Lung (tissue), 12 donors: Measurements from ENCODE around the gene MIPOL1. TPM values are rescaled to one million over a fixed set of nuclear protein-coding genes. Genes with fewer than 3 reads are reported as not detected.
"Not testable (repeated sequence)": the region's sequence is repeated elsewhere in the genome, so short reads cannot be mapped to it uniquely, and the experiment has no call there.

Experiments used
- ATAC-seq: fragments of 200-7000 bp; cut with Tn5 transposase; one replicate; pipeline ENCODE4 v1.9.1; 2020; ENCODE audit warnings: moderate number of reproducible peaks; ENCODE audit not compliant: insufficient read depth, low FRiP score
- DNase-seq, 3 donors: peaks; one replicate each; pipeline ENCODE4 v3.0.0-alpha.2; 2013 to 2017
- H3K27ac ChIP-seq, 2 donors: one replicate each; pipeline ENCODE4 v1.5.1; 2013; ENCODE audit warnings: mild to moderate bottlenecking in 2 of 2, moderate library complexity in 2 of 2, control low read depth in 1 of 2, inconsistent platforms in 1 of 2, low read depth in 1 of 2, low read length in 1 of 2
- H3K27me3 ChIP-seq, 3 donors: one replicate each; pipeline ENCODE4 v1.5.1; 2013; ENCODE audit warnings: low read length in 2 of 3; ENCODE audit not compliant: control insufficient read depth in 3 of 3, insufficient read depth in 3 of 3
- H3K36me3 ChIP-seq, 4 donors: one replicate each; pipeline ENCODE4 v1.5.1; 2013; ENCODE audit warnings: low read length in 4 of 4, mild to moderate bottlenecking in 1 of 4, moderate library complexity in 1 of 4; ENCODE audit not compliant: control insufficient read depth in 4 of 4, insufficient read depth in 4 of 4
- H3K4me1 ChIP-seq, 5 donors: one replicate each; pipeline ENCODE4 v1.5.1; 2013; ENCODE audit warnings: low read length in 5 of 5, mild to moderate bottlenecking in 2 of 5, moderate library complexity in 1 of 5; ENCODE audit not compliant: control insufficient read depth in 5 of 5, insufficient read depth in 5 of 5
- H3K4me3 ChIP-seq: one replicate; pipeline ENCODE4 v1.5.1; 2013; ENCODE audit warnings: mild to moderate bottlenecking, control low read depth, moderate library complexity
- H3K9ac ChIP-seq, 2 donors: one replicate each; pipeline ENCODE4 v1.5.1; 2013; ENCODE audit warnings: low read length in 2 of 2, control low read depth in 1 of 2; ENCODE audit not compliant: insufficient read depth in 1 of 2
- H3K9me3 ChIP-seq, 4 donors: one replicate each; pipeline ENCODE4 v1.5.1; 2013; ENCODE audit warnings: low read length in 3 of 4, mild to moderate bottlenecking in 1 of 4, moderate library complexity in 1 of 4; ENCODE audit not compliant: control insufficient read depth in 4 of 4, insufficient read depth in 3 of 4
- WGBS, 2 donors: extraction: QIAGEN DNeasy Blood & Tissue Kit; methylation state at CpG; one replicate each; pipeline ENCODE4 v1.1.7; 2013; 5-methylcytosine and 5-hydroxymethylcytosine counted together
- polyA plus RNA-seq, 2 donors: library from polyadenylated mRNA; stranded (reverse); fragments of 200-250 nt; gene quantifications; one replicate each; pipeline ENCODE4 v1.2.1, GENCODE V29; 2013
- total RNA-seq, 2 donors: library from RNA; depleted of rRNA in 1 of 2; stranded (reverse); fragments of >200 nt in 1 of 2; gene quantifications; one replicate each; pipeline ENCODE4 v1.2.1, GENCODE V29; 2014 to 2021
- TF ChIP-seq, protein P1 (sequence below): IDR thresholded peaks from 2 replicates; pipeline ENCODE4 v1.5.1; 2012; ENCODE audit warnings: mild to moderate bottlenecking; ENCODE audit errors: control extremely low read depth, extremely low read depth
- donor health status: control.
- donor health status: control.
- donor health status: Bipolar disorder and iron deficiency.
- donor health status: healthy.
- donor health status: DM: yes; HTN: yes; CAD: no.

Gene MIPOL1
- total and polyA plus RNA-seq, 4 donors: 2.3 to 49.9 (median 7.0) TPM

- no peaks in the 10 kb centered on the region for H3K4me1 ChIP-seq
- no peaks in the 10 kb centered on the region for H3K9me3 ChIP-seq
- TF ChIP-seq, protein P1, sequence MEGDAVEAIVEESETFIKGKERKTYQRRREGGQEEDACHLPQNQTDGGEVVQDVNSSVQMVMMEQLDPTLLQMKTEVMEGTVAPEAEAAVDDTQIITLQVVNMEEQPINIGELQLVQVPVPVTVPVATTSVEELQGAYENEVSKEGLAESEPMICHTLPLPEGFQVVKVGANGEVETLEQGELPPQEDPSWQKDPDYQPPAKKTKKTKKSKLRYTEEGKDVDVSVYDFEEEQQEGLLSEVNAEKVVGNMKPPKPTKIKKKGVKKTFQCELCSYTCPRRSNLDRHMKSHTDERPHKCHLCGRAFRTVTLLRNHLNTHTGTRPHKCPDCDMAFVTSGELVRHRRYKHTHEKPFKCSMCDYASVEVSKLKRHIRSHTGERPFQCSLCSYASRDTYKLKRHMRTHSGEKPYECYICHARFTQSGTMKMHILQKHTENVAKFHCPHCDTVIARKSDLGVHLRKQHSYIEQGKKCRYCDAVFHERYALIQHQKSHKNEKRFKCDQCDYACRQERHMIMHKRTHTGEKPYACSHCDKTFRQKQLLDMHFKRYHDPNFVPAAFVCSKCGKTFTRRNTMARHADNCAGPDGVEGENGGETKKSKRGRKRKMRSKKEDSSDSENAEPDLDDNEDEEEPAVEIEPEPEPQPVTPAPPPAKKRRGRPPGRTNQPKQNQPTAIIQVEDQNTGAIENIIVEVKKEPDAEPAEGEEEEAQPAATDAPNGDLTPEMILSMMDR: no peak
- H3K9ac ChIP-seq: no peak overlapping the region
- no peak overlapping the region for H3K4me3 ChIP-seq
- peaks cover 0 to 9% (median 2%) of the 10 kb centered on the region in 4 donors for H3K36me3 ChIP-seq
- ATAC-seq (no peak), DNase-seq (no peak)
- WGBS, 2 donors: 93 to 95% methylated on average over 5 of the region's 5 CpGs
- no peaks in the 10 kb centered on the region for H3K27me3 ChIP-seq
- H3K27ac ChIP-seq: no peak overlapping the region
Measured at GRCh38 chr14:37285220-37285619, 87.5 kb downstream of the MIPOL1 start.

DNA sequence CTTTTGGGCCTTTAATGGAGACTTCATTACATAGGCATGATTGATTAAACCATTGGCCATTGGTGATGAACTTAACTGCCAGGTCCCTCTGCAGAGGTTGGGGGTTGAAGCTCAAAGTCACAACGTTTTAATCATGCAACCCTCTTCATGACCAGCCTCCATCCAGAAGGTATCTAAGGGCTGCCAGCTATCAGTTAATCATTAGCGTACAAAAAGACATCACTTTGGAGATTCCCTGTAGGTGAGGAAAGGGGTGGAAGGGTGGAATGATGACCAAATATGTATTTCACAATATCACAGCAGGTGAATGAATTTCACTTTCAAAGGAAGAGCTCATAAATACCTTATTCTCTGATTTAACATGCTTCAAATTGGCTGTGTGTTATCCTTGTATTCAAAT, 92.0 kb downstream of the MIPOL1 start:
- no peaks in the 10 kb centered on the region for H3K27me3 ChIP-seq
- H3K36me3 ChIP-seq: peaks cover 1 to 9% (median 4%) of the 10 kb centered on the region in 4 donors
- no peak overlapping the region for H3K27ac ChIP-seq
- no peak for DNase-seq
- H3K9me3 ChIP-seq: peaks cover 0 to 4% (median 1%) of the 10 kb centered on the region in 4 donors
- 27 to 63% methylated on average over 2 of the region's 2 CpGs for WGBS, 2 donors
- TF ChIP-seq, protein P1: no peak
- H3K9ac ChIP-seq: no peak overlapping the region
- H3K4me3 ChIP-seq: no peak overlapping the region
- no peak for ATAC-seq
- H3K4me1 ChIP-seq: no peaks in the 10 kb centered on the region

- H3K27ac ChIP-seq, ATAC-seq, H3K9ac ChIP-seq, H3K9me3 ChIP-seq, H3K4me3 ChIP-seq, H3K36me3 ChIP-seq, H3K4me1 ChIP-seq, H3K27me3 ChIP-seq, DNase-seq: not testable (repeated sequence)
- 95 to 96% methylated on average over 1 of the region's 1 CpG for WGBS, 2 donors
Measured at GRCh38 chr14:37295262-37295661, 97.5 kb downstream of the MIPOL1 start.

- no peak for DNase-seq
- Histone ChIP-seq H3K4me3 (no peak overlapping the region), H3K4me1 (no peaks in the 10 kb centered on the region), H3K27ac (no peak overlapping the region), H3K9ac (no peak overlapping the region), H3K27me3 (no peaks in the 10 kb centered on the region), H3K36me3 (no peaks in the 10 kb centered on the region), H3K9me3 (no peaks in the 10 kb centered on the region)
- ATAC-seq: no peak
- TF ChIP-seq, protein P1: no peak
- 88 to 96% methylated on average over 1 of the region's 1 CpG for WGBS, 2 donors
Measured at GRCh38 chr14:37311252-37311651, 113.5 kb downstream of the MIPOL1 start.
